Vagina (tissue), 2 donors: Measurements from ENCODE around the gene EZR.

Source experiments
- CTCF ChIP-seq, 3 experiments: fragments of 450-650 bp in 2 of 3; fragments of 200-600 bp in 1 of 3; sonication (generic) in 1 of 3; IDR thresholded peaks; one replicate each; pipeline ENCODE4 v1.5.1; 2017 to 2019; ENCODE audit warnings: antibody characterized with exemption in 3 of 3, mild to moderate bottlenecking in 2 of 3, moderate library complexity in 2 of 3
- POLR2A ChIP-seq, 2 donors: fragments of 450-650 bp; IDR thresholded peaks; one replicate each; pipeline ENCODE4 v1.6.1; 2017; ENCODE audit warnings: antibody characterized with exemption in 2 of 2, mild to moderate bottlenecking in 2 of 2, moderate library complexity in 2 of 2
- POLR2AphosphoS5 ChIP-seq, 2 donors: sonication (generic); formaldehyde crosslinking; IDR thresholded peaks; one replicate each; pipeline ENCODE4 v1.9.0; 2017; ENCODE audit warnings: antibody characterized with exemption in 2 of 2, mild to moderate bottlenecking in 2 of 2, low read depth in 1 of 2; ENCODE audit not compliant: insufficient read depth in 1 of 2

- TF ChIP-seq CTCF (IDR thresholded peaks at IDR 0.05) (no peak), POLR2A (IDR thresholded peaks at IDR 0.05) (no peak), POLR2AphosphoS5 (IDR thresholded peaks at IDR 0.05; ENCODE audit: insufficient read depth in 1 of 2, low read depth in 1 of 2) (no peak)
Observed at GRCh38 chr6:158786645-158787304, 32.4 kb downstream of the EZR start.
